GM23338 (cell line): ENCODE measurements around the gene OSBPL10. TPM values are rescaled to one million over a fixed set of nuclear protein-coding genes. Genes with fewer than 3 reads are reported as not detected.

Experiments
- ATAC-seq: fragments of 200-7000 bp; cut with Tn5 transposase; 3 replicates; pipeline ENCODE4 v1.9.1; 2020
- DNase-seq: peaks from one replicate; pipeline ENCODE4 v3.0.0-alpha.2; 2015; ENCODE audit warnings: low spot score
- H2AFZ ChIP-seq: fragments of 200-600 bp; sonication (generic); 2 replicates; pipeline ENCODE4 v1.8.0; 2016; ENCODE audit warnings: antibody characterized with exemption, mild to moderate bottlenecking, moderate library complexity
- H3F3A ChIP-seq: fragments of 200-600 bp; sonication (generic); replicated peaks from 2 replicates; pipeline ENCODE4 v1.8.0; 2017; ENCODE audit warnings: antibody characterized with exemption, mixed run types, low read depth
- H3K27ac ChIP-seq: fragments of 200-600 bp; sonication (generic); 2 replicates; pipeline ENCODE4 v1.6.1; 2016; ENCODE audit warnings: low read depth
- H3K27me3 ChIP-seq: fragments of 200-600 bp; sonication (generic); 2 replicates; pipeline ENCODE4 v1.8.0; 2016; ENCODE audit warnings: mild to moderate bottlenecking, mixed run types, moderate library complexity; ENCODE audit not compliant: insufficient read depth
- H3K36me3 ChIP-seq: fragments of 200-600 bp; sonication (generic); 2 replicates; pipeline ENCODE4 v1.8.0; 2016; ENCODE audit warnings: mild to moderate bottlenecking; ENCODE audit not compliant: insufficient read depth
- H3K4me1 ChIP-seq: fragments of 200-600 bp; sonication (generic); 2 replicates; pipeline ENCODE4 v1.8.0; 2016; ENCODE audit warnings: mild to moderate bottlenecking, moderate library complexity; ENCODE audit not compliant: insufficient read depth
- H3K4me2 ChIP-seq: fragments of 200-600 bp; sonication (generic); 2 replicates; pipeline ENCODE4 v1.7.1; 2017; ENCODE audit warnings: mixed run types
- H3K4me3 ChIP-seq: fragments of 200-600 bp; sonication (generic); 2 replicates; pipeline ENCODE4 v1.6.1; 2016; ENCODE audit warnings: mixed run types
- H3K79me2 ChIP-seq: fragments of 200-600 bp; sonication (generic); replicated peaks from 2 replicates; pipeline ENCODE4 v1.8.0; 2017; ENCODE audit warnings: mild to moderate bottlenecking; ENCODE audit not compliant: insufficient read depth
- H3K9me2 ChIP-seq: fragments of 200-600 bp; sonication (generic); 2 replicates; pipeline ENCODE4 v1.8.0; 2017; ENCODE audit not compliant: insufficient read depth
- H4K20me1 ChIP-seq: fragments of 200-600 bp; sonication (generic); replicated peaks from 2 replicates; pipeline ENCODE4 v1.8.0; 2017; ENCODE audit warnings: mild to moderate bottlenecking; ENCODE audit not compliant: insufficient read depth
- H3K27ac Mint-ChIP-seq: 2 replicates; pipeline ENCODE4 v1.8.0; 2020; ENCODE audit warnings: inconsistent platforms, mild to moderate bottlenecking, moderate library complexity, mixed read lengths
- H3K27me3 Mint-ChIP-seq: 3 replicates; pipeline ENCODE4 v1.8.0; 2022; ENCODE audit warnings: low read depth, mild to moderate bottlenecking, moderate library complexity, mixed read lengths, inconsistent platforms; ENCODE audit not compliant: insufficient read depth, poor library complexity
- H3K36me3 Mint-ChIP-seq: 3 replicates; pipeline ENCODE4 v1.8.0; 2021; ENCODE audit warnings: low read depth, mild to moderate bottlenecking, inconsistent platforms, moderate library complexity, mixed read lengths
- H3K4me1 Mint-ChIP-seq: 3 replicates; pipeline ENCODE4 v1.8.0; 2020; ENCODE audit warnings: mild to moderate bottlenecking, inconsistent platforms, mixed read lengths
- H3K4me3 Mint-ChIP-seq: 3 replicates; pipeline ENCODE4 v1.8.0; 2021; ENCODE audit warnings: moderate library complexity, mild to moderate bottlenecking, inconsistent platforms, mixed read lengths
- H3K9me3 Mint-ChIP-seq: 3 replicates; pipeline ENCODE4 v1.8.0; 2020; ENCODE audit warnings: moderate library complexity, mild to moderate bottlenecking, inconsistent platforms, mixed read lengths
- CREB1 ChIP-seq: fragments of 250-450 bp; sonication (Bioruptor Pico); IDR thresholded peaks from 2 replicates; pipeline ENCODE4 v1.5.0; 2020; ENCODE audit warnings: low read depth, mild to moderate bottlenecking, moderate library complexity
- EZH2 ChIP-seq: fragments of 200-600 bp; sonication (generic); IDR thresholded peaks from one replicate; pipeline ENCODE4 v1.8.0; 2017; ENCODE audit warnings: antibody characterized with exemption, mild to moderate bottlenecking, low read depth; ENCODE audit not compliant: unreplicated experiment
- EZH2phosphoT487 ChIP-seq: fragments of 200-600 bp; sonication (generic); IDR thresholded peaks from one replicate; pipeline ENCODE4 v1.8.1; 2018; ENCODE audit warnings: antibody characterized with exemption; ENCODE audit not compliant: unreplicated experiment
- JUNB ChIP-seq: IDR thresholded peaks from one replicate; pipeline ENCODE4 v1.6.1; 2016; ENCODE audit warnings: antibody characterized with exemption; ENCODE audit not compliant: unreplicated experiment
- NANOG ChIP-seq: IDR thresholded peaks from 2 replicates; pipeline ENCODE4 v1.6.1; 2016; ENCODE audit warnings: antibody characterized with exemption, borderline replicate concordance
- POLR2AphosphoS5 ChIP-seq: IDR thresholded peaks from 2 replicates; pipeline ENCODE4 v1.6.1; 2016; ENCODE audit warnings: antibody characterized with exemption, low read depth
- STAT1 ChIP-seq: IDR thresholded peaks from one replicate; pipeline ENCODE4 v1.6.1; 2016; ENCODE audit warnings: antibody characterized with exemption; ENCODE audit not compliant: unreplicated experiment
- ZNF114 ChIP-seq: fragments of 250-450 bp; sonication (Bioruptor Pico); IDR thresholded peaks from 2 replicates; pipeline ENCODE4 v1.5.0; 2020; ENCODE audit warnings: mild to moderate bottlenecking, moderate library complexity
- ZNF331 ChIP-seq: fragments of 250-450 bp; sonication (Bioruptor Pico); IDR thresholded peaks from 2 replicates; pipeline ENCODE4 v1.5.0; 2020; ENCODE audit warnings: low read depth, mild to moderate bottlenecking, moderate library complexity
- polyA plus RNA-seq: library from polyadenylated mRNA; unstranded; fragments of >200 nt; fragmentation: Nextera tagmentation; extraction: Ambion mirVana; gene quantifications from 2 replicates; pipeline ENCODE4 v1.2.1, GENCODE V29; 2016
- total RNA-seq: library from RNA; depleted of rRNA; stranded (reverse); fragments of >200 nt; shearing (Covaris generic); gene quantifications from 2 replicates; pipeline ENCODE4 v1.2.3, GENCODE V29; 2014
- TF ChIP-seq, protein P1 (sequence below): fragments of 250-450 bp; sonication (Bioruptor Pico); IDR thresholded peaks from 2 replicates; pipeline ENCODE4 v1.5.0; 2020; ENCODE audit warnings: mild to moderate bottlenecking, moderate library complexity
- TF ChIP-seq, protein P2 (sequence below), 2 experiments: fragments of 200-600 bp in 1 of 2; sonication (generic) in 1 of 2; conservative IDR thresholded peaks; 2 replicates each; pipeline versions ENCODE4 v1.5.1 to v1.6.1; 2016 to 2017; ENCODE audit warnings: antibody characterized with exemption in 2 of 2, low read depth in 2 of 2, mild to moderate bottlenecking in 2 of 2, moderate library complexity in 1 of 2
- TF ChIP-seq, protein P3 (sequence below): IDR thresholded peaks from 2 replicates; pipeline ENCODE4 v1.6.1; 2016; ENCODE audit warnings: antibody characterized with exemption
- TF ChIP-seq, protein P4 (sequence below): IDR thresholded peaks from one replicate; pipeline ENCODE4 v1.6.1; 2018; ENCODE audit warnings: antibody characterized with exemption; ENCODE audit not compliant: unreplicated experiment

Gene OSBPL10
- total and polyA plus RNA-seq, 2 experiments from 2014 or later: 23.8 to 149 TPM

DNA sequence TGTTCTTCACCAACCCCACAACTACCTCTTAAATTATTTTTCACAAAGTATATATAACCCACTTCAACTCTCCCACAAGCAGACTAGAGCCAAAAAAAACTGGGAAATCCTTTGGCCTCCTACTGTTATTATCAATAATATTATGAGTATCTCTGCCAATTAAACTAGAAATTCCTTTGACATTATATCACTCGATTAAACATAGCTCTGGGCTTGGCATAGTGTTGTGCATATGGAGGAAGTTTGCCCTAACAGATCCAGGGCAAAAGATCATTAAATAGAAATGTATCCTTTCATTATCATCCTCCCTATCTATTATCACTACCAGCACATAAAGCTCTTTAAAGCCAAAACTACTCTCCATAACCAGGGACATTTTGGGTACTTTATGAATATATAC lies 74.9 kb downstream of the OSBPL10 start:
- TF ChIP-seq, protein P1, sequence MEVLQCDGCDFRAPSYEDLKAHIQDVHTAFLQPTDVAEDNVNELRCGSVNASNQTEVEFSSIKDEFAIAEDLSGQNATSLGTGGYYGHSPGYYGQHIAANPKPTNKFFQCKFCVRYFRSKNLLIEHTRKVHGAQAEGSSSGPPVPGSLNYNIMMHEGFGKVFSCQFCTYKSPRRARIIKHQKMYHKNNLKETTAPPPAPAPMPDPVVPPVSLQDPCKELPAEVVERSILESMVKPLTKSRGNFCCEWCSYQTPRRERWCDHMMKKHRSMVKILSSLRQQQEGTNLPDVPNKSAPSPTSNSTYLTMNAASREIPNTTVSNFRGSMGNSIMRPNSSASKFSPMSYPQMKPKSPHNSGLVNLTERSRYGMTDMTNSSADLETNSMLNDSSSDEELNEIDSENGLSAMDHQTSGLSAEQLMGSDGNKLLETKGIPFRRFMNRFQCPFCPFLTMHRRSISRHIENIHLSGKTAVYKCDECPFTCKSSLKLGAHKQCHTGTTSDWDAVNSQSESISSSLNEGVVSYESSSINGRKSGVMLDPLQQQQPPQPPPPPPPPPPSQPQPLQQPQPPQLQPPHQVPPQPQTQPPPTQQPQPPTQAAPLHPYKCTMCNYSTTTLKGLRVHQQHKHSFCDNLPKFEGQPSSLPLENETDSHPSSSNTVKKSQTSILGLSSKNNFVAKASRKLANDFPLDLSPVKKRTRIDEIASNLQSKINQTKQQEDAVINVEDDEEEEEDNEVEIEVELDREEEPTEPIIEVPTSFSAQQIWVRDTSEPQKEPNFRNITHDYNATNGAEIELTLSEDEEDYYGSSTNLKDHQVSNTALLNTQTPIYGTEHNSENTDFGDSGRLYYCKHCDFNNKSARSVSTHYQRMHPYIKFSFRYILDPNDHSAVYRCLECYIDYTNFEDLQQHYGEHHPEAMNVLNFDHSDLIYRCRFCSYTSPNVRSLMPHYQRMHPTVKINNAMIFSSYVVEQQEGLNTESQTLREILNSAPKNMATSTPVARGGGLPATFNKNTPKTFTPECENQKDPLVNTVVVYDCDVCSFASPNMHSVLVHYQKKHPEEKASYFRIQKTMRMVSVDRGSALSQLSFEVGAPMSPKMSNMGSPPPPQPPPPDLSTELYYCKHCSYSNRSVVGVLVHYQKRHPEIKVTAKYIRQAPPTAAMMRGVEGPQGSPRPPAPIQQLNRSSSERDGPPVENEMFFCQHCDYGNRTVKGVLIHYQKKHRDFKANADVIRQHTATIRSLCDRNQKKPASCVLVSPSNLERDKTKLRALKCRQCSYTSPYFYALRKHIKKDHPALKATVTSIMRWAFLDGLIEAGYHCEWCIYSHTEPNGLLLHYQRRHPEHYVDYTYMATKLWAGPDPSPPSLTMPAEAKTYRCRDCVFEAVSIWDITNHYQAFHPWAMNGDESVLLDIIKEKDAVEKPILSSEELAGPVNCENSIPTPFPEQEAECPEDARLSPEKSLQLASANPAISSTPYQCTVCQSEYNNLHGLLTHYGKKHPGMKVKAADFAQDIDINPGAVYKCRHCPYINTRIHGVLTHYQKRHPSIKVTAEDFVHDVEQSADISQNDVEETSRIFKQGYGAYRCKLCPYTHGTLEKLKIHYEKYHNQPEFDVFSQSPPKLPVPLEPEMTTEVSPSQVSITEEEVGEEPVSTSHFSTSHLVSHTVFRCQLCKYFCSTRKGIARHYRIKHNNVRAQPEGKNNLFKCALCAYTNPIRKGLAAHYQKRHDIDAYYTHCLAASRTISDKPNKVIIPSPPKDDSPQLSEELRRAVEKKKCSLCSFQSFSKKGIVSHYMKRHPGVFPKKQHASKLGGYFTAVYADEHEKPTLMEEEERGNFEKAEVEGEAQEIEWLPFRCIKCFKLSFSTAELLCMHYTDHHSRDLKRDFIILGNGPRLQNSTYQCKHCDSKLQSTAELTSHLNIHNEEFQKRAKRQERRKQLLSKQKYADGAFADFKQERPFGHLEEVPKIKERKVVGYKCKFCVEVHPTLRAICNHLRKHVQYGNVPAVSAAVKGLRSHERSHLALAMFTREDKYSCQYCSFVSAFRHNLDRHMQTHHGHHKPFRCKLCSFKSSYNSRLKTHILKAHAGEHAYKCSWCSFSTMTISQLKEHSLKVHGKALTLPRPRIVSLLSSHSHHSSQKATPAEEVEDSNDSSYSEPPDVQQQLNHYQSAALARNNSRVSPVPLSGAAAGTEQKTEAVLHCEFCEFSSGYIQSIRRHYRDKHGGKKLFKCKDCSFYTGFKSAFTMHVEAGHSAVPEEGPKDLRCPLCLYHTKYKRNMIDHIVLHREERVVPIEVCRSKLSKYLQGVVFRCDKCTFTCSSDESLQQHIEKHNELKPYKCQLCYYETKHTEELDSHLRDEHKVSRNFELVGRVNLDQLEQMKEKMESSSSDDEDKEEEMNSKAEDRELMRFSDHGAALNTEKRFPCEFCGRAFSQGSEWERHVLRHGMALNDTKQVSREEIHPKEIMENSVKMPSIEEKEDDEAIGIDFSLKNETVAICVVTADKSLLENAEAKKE (CRISPR knock-in tag): no peak
- TF ChIP-seq ZNF331 (CRISPR knock-in tag): no peak
- TF ChIP-seq EZH2phosphoT487: no peak
- TF ChIP-seq ZNF114 (CRISPR knock-in tag): no peak
- TF ChIP-seq EZH2: no peak
- no peak for TF ChIP-seq CREB1 (CRISPR knock-in tag)
- TF ChIP-seq, protein P2, sequence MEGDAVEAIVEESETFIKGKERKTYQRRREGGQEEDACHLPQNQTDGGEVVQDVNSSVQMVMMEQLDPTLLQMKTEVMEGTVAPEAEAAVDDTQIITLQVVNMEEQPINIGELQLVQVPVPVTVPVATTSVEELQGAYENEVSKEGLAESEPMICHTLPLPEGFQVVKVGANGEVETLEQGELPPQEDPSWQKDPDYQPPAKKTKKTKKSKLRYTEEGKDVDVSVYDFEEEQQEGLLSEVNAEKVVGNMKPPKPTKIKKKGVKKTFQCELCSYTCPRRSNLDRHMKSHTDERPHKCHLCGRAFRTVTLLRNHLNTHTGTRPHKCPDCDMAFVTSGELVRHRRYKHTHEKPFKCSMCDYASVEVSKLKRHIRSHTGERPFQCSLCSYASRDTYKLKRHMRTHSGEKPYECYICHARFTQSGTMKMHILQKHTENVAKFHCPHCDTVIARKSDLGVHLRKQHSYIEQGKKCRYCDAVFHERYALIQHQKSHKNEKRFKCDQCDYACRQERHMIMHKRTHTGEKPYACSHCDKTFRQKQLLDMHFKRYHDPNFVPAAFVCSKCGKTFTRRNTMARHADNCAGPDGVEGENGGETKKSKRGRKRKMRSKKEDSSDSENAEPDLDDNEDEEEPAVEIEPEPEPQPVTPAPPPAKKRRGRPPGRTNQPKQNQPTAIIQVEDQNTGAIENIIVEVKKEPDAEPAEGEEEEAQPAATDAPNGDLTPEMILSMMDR (conservative IDR thresholded peaks at IDR 0.05; ENCODE audit: low read depth in 2 of 2): no peak
- TF ChIP-seq, protein P3, sequence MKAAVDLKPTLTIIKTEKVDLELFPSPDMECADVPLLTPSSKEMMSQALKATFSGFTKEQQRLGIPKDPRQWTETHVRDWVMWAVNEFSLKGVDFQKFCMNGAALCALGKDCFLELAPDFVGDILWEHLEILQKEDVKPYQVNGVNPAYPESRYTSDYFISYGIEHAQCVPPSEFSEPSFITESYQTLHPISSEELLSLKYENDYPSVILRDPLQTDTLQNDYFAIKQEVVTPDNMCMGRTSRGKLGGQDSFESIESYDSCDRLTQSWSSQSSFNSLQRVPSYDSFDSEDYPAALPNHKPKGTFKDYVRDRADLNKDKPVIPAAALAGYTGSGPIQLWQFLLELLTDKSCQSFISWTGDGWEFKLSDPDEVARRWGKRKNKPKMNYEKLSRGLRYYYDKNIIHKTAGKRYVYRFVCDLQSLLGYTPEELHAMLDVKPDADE: no peak
- no peak for TF ChIP-seq JUNB
- no peak for TF ChIP-seq STAT1
- TF ChIP-seq, protein P4, sequence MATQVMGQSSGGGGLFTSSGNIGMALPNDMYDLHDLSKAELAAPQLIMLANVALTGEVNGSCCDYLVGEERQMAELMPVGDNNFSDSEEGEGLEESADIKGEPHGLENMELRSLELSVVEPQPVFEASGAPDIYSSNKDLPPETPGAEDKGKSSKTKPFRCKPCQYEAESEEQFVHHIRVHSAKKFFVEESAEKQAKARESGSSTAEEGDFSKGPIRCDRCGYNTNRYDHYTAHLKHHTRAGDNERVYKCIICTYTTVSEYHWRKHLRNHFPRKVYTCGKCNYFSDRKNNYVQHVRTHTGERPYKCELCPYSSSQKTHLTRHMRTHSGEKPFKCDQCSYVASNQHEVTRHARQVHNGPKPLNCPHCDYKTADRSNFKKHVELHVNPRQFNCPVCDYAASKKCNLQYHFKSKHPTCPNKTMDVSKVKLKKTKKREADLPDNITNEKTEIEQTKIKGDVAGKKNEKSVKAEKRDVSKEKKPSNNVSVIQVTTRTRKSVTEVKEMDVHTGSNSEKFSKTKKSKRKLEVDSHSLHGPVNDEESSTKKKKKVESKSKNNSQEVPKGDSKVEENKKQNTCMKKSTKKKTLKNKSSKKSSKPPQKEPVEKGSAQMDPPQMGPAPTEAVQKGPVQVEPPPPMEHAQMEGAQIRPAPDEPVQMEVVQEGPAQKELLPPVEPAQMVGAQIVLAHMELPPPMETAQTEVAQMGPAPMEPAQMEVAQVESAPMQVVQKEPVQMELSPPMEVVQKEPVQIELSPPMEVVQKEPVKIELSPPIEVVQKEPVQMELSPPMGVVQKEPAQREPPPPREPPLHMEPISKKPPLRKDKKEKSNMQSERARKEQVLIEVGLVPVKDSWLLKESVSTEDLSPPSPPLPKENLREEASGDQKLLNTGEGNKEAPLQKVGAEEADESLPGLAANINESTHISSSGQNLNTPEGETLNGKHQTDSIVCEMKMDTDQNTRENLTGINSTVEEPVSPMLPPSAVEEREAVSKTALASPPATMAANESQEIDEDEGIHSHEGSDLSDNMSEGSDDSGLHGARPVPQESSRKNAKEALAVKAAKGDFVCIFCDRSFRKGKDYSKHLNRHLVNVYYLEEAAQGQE: no peak
- TF ChIP-seq POLR2AphosphoS5: no peak
- TF ChIP-seq NANOG: no peak
- Histone ChIP-seq H3K79me2 (peaks cover 100% of the 10 kb centered on the region), H3K9me2 (no peaks in the 10 kb centered on the region), H3K4me1 (peaks cover 75% of the 10 kb centered on the region), H4K20me1 (peaks cover 24% of the 10 kb centered on the region), H3K27me3 (no peaks in the 10 kb centered on the region), H3K4me2 (no peak overlapping the region), H2AFZ (no peak overlapping the region), H3K27ac (no peak overlapping the region), H3K4me3 (no peak overlapping the region), H3K36me3 (no peaks in the 10 kb centered on the region), H3F3A (no peaks in the 10 kb centered on the region)
- no peak for DNase-seq
- Mint-ChIP-seq H3K36me3 (no peaks in the 10 kb centered on the region; the same call in 2 of the 3 replicates), H3K4me1 (peaks cover 68% of the 10 kb centered on the region), H3K9me3 (no peaks in the 10 kb centered on the region), H3K4me3 (no peak overlapping the region), H3K27me3 (peaks cover 9% of the 10 kb centered on the region), H3K27ac (no peak overlapping the region; the same call in 1 of the 2 replicates)
- ATAC-seq: no peak
